ENCODE results near the gene LRP4.

Gene LRP4

GRCh38 chr11:46832511-46833214, 85.7 kb downstream of the LRP4 start:
- H3K36me3 ChIP-seq, result no peaks in the 10 kb centered on the region
- no peaks in the 10 kb centered on the region for H3K27me3 ChIP-seq
- DNase-seq, result no peak
- no peak for TF ChIP-seq CTCF (IDR thresholded peaks at IDR 0.05; ENCODE audit: low read depth, low read length)
- no peaks in the 10 kb centered on the region for H3K4me1 ChIP-seq
- no peak overlapping the region for H3K4me3 ChIP-seq (ENCODE audit: low read depth, low read length)
- H3K9me3 ChIP-seq, result no peaks in the 10 kb centered on the region

GRCh38 chr11:46827995-46828394, 90.4 kb downstream of the LRP4 start:
- no peak overlapping the region for H3K4me3 ChIP-seq (ENCODE audit: low read depth, low read length)
- H3K9me3 ChIP-seq, result no peaks in the 10 kb centered on the region
- no peaks in the 10 kb centered on the region for H3K36me3 ChIP-seq
- no peak for DNase-seq
- TF ChIP-seq CTCF (IDR thresholded peaks at IDR 0.05; ENCODE audit: low read depth, low read length), result no peak
- no peaks in the 10 kb centered on the region for H3K4me1 ChIP-seq
- no peaks in the 10 kb centered on the region for H3K27me3 ChIP-seq

- peak overlapping the region; percentile 41 for H3K4me3 ChIP-seq (ENCODE audit: low read depth, low read length)
- TF ChIP-seq CTCF (IDR thresholded peaks at IDR 0.05; ENCODE audit: low read depth, low read length), result no peak
- no peaks in the 10 kb centered on the region for H3K27me3 ChIP-seq
- no peaks in the 10 kb centered on the region for H3K36me3 ChIP-seq
- DNase-seq, result peak; percentile 76
- no peaks in the 10 kb centered on the region for H3K9me3 ChIP-seq
- H3K4me1 ChIP-seq, result no peaks in the 10 kb centered on the region
Measured at GRCh38 chr11:46826310-46827044, 91.9 kb downstream of the LRP4 start.

GRCh38 chr11:46808799-46809431, 109.4 kb downstream of the LRP4 start:
- H3K4me1 ChIP-seq, result no peaks in the 10 kb centered on the region
- H3K27me3 ChIP-seq, result no peaks in the 10 kb centered on the region
- peaks cover 29% of the 10 kb centered on the region for H3K36me3 ChIP-seq
- TF ChIP-seq CTCF (IDR thresholded peaks at IDR 0.05; ENCODE audit: low read depth, low read length), result peak; percentile 38
- no peak for DNase-seq
- no peaks in the 10 kb centered on the region for H3K9me3 ChIP-seq
- no peak overlapping the region for H3K4me3 ChIP-seq (ENCODE audit: low read depth, low read length)
